ENCODE data around the gene TDRD9.
"Not testable (repeated sequence)": the region's sequence is repeated elsewhere in the genome, so short reads cannot be mapped to it uniquely, and the experiment has no call there.

Gene TDRD9

DNA sequence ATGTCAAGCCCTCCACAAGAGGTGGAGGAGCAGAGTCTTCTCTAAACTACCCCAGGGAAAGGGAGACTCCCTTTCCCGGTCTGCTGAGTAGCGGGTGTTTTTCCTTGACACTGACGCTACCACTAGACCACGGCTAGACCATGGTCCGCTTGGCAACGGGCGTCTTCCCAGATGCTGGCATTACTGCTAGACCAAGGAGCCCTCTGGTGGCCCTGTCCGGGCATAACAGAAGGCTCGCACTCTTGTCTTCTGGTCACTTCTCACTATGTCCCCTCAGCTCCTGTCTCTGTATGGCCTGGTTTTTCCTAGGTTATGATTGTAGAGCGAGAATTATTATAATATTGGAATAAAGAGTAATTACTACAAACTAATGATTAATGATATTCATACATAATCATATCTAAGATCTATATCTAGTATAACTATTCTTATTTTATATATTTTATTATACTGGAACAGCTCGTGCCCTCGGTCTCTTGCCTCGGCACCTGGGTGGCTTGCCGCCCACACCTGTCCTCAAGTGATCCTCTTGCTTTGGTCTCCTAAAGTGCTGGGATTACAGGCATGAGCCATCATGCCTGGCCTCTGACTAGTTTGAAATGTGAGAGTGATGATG lies 52.5 kb downstream of the TDRD9 start:
- DNase-seq (ENCODE audit: low read depth in 2 of 2): not testable (repeated sequence)

GRCh38 chr14:103984196-103984595 lies 55.9 kb downstream of the TDRD9 start:
- DNase-seq (ENCODE audit: low read depth in 2 of 2): no peak

- no peak for DNase-seq (ENCODE audit: low read depth in 2 of 2)
Measured at GRCh38 chr14:103989034-103989433, 60.8 kb downstream of the TDRD9 start.

- DNase-seq (ENCODE audit: low read depth in 2 of 2): no peak
Measured at GRCh38 chr14:103989964-103990363, 61.7 kb downstream of the TDRD9 start.

- DNase-seq (ENCODE audit: low read depth in 2 of 2): no peak
Measured at GRCh38 chr14:103994535-103995184, 66.4 kb downstream of the TDRD9 start.

- DNase-seq (ENCODE audit: low read depth in 2 of 2): no peak
Measured at GRCh38 chr14:103995876-103996275, 67.6 kb downstream of the TDRD9 start.

- no peak for DNase-seq (ENCODE audit: low read depth in 2 of 2)
Measured at GRCh38 chr14:103997391-103997790, 69.1 kb downstream of the TDRD9 start.

DNA sequence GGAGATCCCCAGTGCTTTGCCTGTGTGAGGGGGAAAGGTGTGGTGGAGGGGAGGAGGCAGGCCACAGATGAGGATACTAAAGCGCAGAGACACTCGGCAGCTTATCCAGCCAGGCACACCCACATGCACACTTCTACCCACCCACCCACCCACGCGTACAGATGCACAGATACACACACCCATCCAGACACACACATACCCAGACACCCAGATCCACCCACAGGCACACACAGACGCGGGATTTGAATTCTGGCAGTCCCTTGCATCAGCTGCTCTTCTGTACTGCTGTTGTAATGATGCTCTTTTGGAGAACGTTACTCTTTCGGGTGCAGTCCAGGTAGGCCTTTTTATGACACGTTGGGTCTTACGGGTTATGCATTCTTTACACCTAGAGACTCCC lies 69.8 kb downstream of the TDRD9 start:
- no peak for DNase-seq (ENCODE audit: low read depth in 2 of 2)

- DNase-seq (ENCODE audit: low read depth in 2 of 2): no peak
Measured at GRCh38 chr14:103999795-104000440, 71.7 kb downstream of the TDRD9 start.

DNA sequence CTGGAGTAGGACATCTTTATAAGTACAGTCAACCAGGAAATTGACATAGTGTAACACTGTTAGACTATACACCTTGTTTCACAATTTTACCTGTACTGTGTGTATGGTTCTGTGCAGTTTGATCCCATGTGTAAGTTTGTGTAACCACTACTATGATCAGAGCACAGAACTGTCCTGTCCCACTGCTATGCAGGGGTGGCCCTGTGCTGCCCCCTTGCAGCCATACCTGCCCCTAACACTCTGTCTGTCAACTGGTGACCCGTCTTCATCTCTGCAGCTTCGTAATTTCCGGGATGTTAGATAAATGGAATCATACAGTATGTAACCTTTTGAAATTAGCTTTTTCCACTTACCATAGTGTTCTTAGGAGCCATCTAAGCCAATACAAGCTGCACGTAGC lies 72.7 kb downstream of the TDRD9 start:
- DNase-seq (ENCODE audit: low read depth in 2 of 2): no peak

DNA sequence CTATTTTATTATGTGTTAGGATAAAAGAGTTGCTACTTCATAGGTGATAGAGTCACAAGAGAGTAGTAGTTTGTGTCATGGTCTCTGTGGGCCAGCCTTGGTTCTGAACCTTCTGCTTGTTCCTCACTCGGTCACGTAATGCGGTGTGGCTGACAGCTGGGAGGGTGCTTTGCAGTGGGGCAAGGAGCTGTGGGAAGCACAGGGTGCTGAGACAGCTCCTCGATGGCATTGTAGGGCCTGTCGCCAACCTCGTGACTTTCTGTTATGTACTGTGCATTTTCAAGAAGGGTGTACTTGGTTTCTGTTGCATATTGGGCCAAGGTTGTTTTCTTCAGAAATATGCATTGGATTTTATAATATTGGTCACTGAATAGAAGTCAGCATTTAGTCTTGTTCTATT lies 75.4 kb downstream of the TDRD9 start:
- DNase-seq (ENCODE audit: low read depth in 2 of 2): no peak

DNA sequence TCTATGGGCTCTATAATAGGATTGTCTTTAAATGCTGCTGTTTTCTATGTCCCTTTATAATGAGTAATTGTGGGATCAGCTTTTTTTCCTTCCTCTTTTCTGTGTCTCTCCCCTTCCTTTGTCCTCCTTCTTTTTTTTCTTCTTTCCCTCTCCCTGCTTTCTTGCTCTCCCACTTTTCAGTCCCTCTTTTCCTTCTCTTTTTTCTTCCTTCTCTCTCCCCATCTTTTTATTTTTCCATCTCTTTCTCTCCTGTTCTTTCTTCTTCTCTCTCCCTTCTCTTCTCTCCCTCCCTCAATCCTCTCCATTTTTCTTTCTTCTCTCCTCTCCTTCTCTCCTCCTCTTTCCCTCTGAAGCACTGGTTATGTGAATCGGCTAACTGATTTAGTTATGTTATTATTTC lies 76.6 kb downstream of the TDRD9 start:
- no peak for DNase-seq (ENCODE audit: low read depth in 2 of 2)

GRCh38 chr14:104005489-104005888 lies 77.2 kb downstream of the TDRD9 start:
- DNase-seq (ENCODE audit: low read depth in 2 of 2): no peak

GRCh38 chr14:104007121-104007520 lies 78.9 kb downstream of the TDRD9 start:
- no peak for DNase-seq (ENCODE audit: low read depth in 2 of 2)

- DNase-seq (ENCODE audit: low read depth in 2 of 2): no peak
Measured at GRCh38 chr14:104009297-104009696, 81.0 kb downstream of the TDRD9 start.

GRCh38 chr14:104011824-104012517 lies 83.7 kb downstream of the TDRD9 start:
- no peak for DNase-seq (ENCODE audit: low read depth in 2 of 2)

DNA sequence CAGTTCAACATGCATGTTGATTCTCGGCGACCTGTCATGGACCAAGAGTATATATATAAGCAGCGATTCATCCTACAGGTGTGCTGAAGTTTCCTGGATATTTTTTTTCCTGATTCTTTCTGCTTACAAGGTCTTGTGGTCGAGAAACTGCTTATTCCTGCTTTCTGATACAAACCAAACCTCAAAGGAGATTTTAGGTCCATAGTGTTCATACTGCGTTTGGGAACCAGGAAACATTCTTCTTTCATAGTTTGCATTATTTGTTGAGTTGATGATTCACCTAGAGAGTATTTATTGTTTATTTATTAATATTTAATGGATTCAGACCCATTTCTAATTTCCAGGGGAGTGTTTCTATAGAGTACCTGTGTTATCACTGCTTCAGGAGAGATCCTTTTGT lies 86.5 kb downstream of the TDRD9 start:
- DNase-seq (ENCODE audit: low read depth in 2 of 2): no peak

DNA sequence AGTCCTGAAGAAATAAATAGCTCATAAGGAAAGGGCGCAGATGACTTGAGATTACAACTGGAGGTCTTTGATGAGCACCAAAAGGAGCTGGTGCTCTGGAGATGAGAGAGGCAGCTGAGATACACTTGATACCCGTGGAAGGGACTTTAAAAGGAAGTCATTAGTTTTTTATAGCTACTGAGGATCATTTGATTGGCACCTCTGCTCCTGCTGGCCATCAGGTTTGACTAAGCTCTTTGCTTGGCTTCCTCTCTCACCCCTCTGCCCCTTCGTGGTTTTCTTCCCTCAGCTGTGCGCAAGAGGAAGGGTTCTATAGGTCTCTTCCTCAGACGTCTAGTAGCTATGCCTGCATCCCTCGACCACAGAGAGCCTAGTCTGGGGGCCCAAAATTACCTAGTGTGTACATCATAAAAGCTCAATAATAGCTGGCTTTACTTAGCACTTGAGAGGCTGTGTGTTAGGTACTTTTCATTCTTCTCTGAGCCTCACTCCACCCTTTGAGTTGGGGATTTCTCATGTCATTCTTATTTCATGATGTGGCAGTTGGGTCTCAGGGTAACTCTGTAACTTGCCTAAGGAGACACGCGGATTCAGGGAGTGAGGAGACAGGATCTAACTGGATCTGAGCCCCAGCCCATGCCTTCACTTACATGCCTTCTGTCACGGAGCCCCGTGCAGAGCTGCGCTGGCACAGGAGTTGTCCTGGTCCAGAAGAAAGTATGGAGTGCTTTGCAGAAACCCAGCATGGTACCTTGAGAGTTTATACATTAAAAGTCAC lies 88.8 kb downstream of the TDRD9 start:
- DNase-seq (ENCODE audit: low read depth in 2 of 2): no peak

DNA sequence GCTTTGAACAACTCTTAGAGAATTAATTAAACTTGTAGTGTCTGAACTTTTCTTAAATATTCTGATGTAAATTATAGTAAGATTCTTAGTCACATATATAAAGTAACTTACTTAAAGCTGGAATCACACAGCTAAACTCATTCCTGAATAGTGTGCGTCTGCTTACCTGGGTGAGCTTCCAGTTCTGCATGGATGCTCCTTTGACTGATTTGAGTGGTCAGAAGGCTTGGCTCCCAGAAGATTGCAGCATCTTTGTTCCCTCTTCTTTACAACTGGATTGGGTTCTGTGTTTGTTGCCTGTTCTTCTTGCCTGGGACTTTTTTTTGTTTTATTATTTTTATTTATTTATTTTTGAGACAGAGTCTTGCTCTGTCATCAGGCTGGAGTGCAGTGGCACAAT lies 90.8 kb downstream of the TDRD9 start:
- DNase-seq (ENCODE audit: low read depth in 2 of 2): no peak

- no peak for DNase-seq (ENCODE audit: low read depth in 2 of 2)
Measured at GRCh38 chr14:104019806-104020205, 91.5 kb downstream of the TDRD9 start.

DNA sequence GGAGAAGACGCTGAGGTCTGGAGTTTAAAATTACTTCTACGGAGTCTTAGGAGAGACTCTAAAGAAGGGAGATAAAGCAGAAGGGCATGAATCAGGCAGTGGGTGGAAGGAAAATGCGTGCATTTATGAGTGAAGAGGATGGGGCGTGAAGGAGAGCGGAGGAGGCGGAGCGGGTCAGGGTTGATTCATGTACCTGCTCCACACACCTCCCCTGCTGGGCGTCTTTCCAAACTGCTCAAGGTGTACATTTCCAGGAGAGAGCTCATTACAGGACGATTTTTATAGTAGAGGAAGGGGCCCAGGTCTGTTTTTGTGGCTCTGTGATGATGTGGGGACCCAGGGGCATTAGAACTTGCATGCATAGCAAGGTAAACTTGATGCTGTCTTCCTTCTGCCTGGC lies 92.2 kb downstream of the TDRD9 start:
- DNase-seq (ENCODE audit: low read depth in 2 of 2): no peak
